PFSK-1 (cell line): ENCODE data around the gene PRKAR1B.

ENCODE experiments used
- FOXP2 ChIP-seq: optimal IDR thresholded peaks from 2 replicates; pipeline ENCODE3; 2011; ENCODE audit warnings: borderline replicate concordance, control low read depth, inconsistent platforms; ENCODE audit not compliant: insufficient read depth; ENCODE audit errors: extremely low read length, extremely low read depth
- POLR2AphosphoS5 ChIP-seq: IDR thresholded peaks from 2 replicates; pipeline ENCODE4 v1.6.1; 2012; ENCODE audit warnings: low read depth, mild to moderate bottlenecking, control low read depth, low read length, moderate library complexity
- REST ChIP-seq, 2 experiments: IDR thresholded peaks; 2 replicates each; pipeline versions ENCODE4 v1.6.1 to v1.8.0; 2011 to 2012; ENCODE audit warnings: low read depth in 2 of 2, low read length in 2 of 2, control low read depth in 1 of 2, inconsistent platforms in 1 of 2, mild to moderate bottlenecking in 1 of 2, moderate library complexity in 1 of 2; ENCODE audit not compliant: insufficient read depth in 1 of 2
- SIN3A ChIP-seq: IDR thresholded peaks from 2 replicates; pipeline ENCODE4 v1.6.1; 2012; ENCODE audit warnings: mild to moderate bottlenecking, low read length, moderate library complexity, borderline replicate concordance; ENCODE audit not compliant: insufficient read depth
- TAF1 ChIP-seq: IDR thresholded peaks from 2 replicates; pipeline ENCODE4 v1.6.1; 2012; ENCODE audit warnings: low read length, control low read depth, borderline replicate concordance; ENCODE audit not compliant: insufficient read depth

PRKAR1B gene

GRCh38 chr7:726084-726853, 812 bp downstream of the PRKAR1B start, which contains the start of gene DNAAF5:
DNAAF5 (plus strand) TSS chr7:726699; CDS start chr7:726721, 22 bp downstream.
- TF ChIP-seq REST (IDR thresholded peaks at IDR 0.05; ENCODE audit: insufficient read depth in 1 of 2, low read depth in 2 of 2, low read length in 2 of 2) (0 out of 4 replicates have a peak, but pooled peaks of 1 of the 2 experiments have one; percentile 24), SIN3A (0 out of 2 replicates have a peak, but pooled peaks have one; percentile 44), FOXP2 (peak; percentile 50), POLR2AphosphoS5 (peak; percentile 68; the same call in 1 of the 2 replicates), TAF1 (peak; percentile 84; the same call in 1 of the 2 replicates)

GRCh38 chr7:725223-726005, 1.7 kb downstream of the PRKAR1B start:
- TF ChIP-seq SIN3A (no peak), TAF1 (no peak), POLR2AphosphoS5 (no peak), FOXP2 (no peak), REST (IDR thresholded peaks at IDR 0.05; ENCODE audit: insufficient read depth in 1 of 2, low read depth in 2 of 2, low read length in 2 of 2) (no peak)

GRCh38 chr7:724298-724697, 2.8 kb downstream of the PRKAR1B start:
- TF ChIP-seq POLR2AphosphoS5, result no peak
- TF ChIP-seq TAF1, result no peak
- no peak for TF ChIP-seq SIN3A
- no peak for TF ChIP-seq REST (IDR thresholded peaks at IDR 0.05; ENCODE audit: insufficient read depth in 1 of 2, low read depth in 2 of 2, low read length in 2 of 2)
- TF ChIP-seq FOXP2, result no peak

- TF ChIP-seq SIN3A, result no peak
Measured at GRCh38 chr7:723541-723940, 3.5 kb downstream of the PRKAR1B start.

- TF ChIP-seq FOXP2 (no peak), TAF1 (no peak), POLR2AphosphoS5 (no peak), SIN3A (no peak)
Measured at GRCh38 chr7:721619-722248, 5.3 kb downstream of the PRKAR1B start.

- TF ChIP-seq SIN3A, result no peak
- TF ChIP-seq TAF1, result no peak
- TF ChIP-seq REST (IDR thresholded peaks at IDR 0.05; ENCODE audit: insufficient read depth in 1 of 2, low read depth in 2 of 2, low read length in 2 of 2), result no peak
- TF ChIP-seq POLR2AphosphoS5, result no peak
- no peak for TF ChIP-seq FOXP2
Measured at GRCh38 chr7:716636-717035, 10.4 kb downstream of the PRKAR1B start.
